HCEC 1CT (cell line): ENCODE data around the gene DPPA2.

ENCODE experiments used
- DNase-seq: peaks from one replicate; pipeline ENCODE4 v3.0.0-alpha.2; 2017

The DPPA2 gene

DNA sequence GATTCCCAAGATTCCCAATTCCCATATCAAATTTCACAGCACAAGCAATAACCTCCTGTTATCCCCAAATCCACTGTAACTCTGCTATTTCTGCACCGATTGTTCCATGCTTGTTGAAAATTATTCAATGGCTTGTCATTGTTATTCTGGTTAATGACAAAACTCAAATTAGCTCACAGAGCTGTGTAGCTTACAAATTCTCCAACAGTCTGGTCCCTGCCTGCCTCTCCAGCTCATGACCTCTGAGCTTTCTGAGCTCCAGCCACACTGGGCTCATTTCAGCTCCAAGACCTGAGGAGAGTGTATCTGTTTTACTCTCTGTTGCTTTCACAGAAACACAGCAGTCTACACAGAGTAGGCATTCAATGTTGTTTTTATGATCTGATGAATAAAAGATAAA is 3.3 kb downstream of the DPPA2 start:
- no peak for DNase-seq

DNA sequence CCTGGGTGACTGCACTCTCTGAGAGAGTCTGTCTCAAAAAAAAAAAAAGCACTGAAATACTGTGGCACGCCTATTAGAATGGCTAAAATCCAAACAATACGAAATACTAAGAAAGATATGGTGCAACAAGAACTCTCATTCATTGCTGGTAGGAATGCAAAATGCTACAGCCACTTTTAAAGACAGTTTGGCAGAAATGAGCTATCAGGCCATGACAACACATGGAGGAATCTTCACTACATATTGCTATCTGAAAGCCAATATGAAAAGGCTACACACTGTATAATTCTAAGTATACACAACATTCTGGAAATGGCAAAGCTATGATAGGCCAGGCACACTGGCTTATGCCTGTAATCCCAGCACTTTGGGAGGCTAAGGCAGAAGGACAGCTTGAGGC is 18.8 kb downstream of the DPPA2 start:
- no peak for DNase-seq

- DNase-seq = no peak
Measured at GRCh38 chr3:109284071-109284470, 32.2 kb downstream of the DPPA2 start.

DNA sequence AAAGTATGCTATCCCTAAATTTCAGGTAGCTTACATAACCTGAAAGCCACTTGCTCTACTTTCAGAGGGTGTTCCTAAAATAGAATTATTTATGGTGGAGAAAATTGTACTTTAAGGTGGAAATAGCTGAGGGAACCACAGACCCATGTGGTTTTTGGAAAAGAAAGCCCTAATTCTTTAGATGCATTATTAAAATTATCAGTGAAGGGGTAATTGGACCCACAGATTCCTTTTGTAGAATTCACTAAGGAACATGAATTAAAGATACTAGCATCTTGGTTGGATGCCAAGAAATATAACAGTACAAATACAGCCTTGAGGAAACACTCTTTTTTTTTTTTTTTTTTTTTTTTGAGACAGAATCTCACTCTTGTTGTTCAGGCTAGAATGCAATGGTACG is 37.8 kb downstream of the DPPA2 start:
- no peak for DNase-seq

GRCh38 chr3:109278141-109278540 is 38.2 kb downstream of the DPPA2 start:
- no peak for DNase-seq

DNA sequence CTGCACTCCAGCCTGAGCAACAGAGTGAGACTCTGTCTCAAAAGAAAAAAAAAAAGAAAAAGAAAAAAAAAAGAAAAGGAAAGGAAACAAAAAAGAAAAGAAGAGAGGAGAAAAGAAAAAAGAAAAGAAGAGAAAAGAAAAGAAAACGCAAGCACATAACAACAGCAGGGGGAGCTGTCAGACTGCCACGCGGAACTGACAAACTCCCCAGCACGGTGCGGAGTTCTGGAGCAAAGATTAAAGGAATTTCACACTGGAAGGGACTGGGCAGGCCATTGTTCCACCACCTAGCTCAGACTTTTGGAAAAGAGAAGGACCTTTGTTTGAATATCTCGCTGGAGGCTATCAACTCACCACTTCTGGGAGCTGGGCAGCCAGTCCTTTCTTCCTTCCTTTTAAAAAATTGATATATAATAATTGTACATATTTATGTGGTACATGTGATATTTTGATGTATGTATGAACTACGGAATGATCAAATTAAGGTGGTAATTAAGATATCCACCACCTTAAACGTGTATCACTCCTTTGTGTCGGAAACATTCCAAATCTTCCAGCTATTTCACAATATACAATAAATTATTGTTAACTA is 40.5 kb downstream of the DPPA2 start:
- DNase-seq = no peak

DNA sequence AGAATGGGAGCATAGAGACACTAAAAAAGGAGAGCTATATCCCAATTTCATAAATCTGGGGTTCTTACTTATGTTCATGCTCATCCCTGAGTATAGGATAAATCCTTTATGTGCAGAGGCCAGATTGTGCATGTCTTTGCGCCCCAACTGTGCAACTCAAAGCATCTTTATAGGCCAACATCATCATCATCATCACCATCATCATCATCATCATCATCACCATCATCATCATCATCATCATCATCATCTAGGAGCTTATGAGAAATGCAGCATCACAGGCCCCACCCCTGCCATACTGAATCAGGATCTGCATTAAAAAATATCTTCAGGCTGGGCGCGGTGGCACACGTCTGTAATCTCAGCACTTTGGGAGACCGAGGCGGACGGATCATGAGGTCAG is 45.5 kb downstream of the DPPA2 start:
- DNase-seq = no peak

- DNase-seq = no peak
Measured at GRCh38 chr3:109269577-109270275, 46.6 kb downstream of the DPPA2 start.

GRCh38 chr3:109268181-109268580 is 48.1 kb downstream of the DPPA2 start:
- DNase-seq = no peak

DNA sequence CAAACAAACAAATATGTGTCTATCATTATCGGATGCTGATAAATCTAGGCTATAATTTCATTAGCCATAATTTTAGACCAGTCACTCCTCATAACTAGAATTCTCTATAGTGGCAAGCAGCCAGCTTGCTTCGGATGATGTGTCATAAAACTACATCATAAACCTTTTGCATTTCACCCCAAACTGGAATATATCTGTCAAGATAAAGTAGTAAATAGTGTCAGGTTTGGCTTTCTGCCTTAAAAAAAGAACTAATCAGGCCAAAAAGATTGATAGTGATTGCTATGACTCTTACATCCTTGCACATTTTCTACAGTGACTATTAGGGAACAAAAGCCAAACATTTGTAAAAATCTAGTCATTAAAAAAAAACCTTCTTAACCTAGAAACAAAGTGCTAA is 51.0 kb downstream of the DPPA2 start:
- DNase-seq = no peak

DNA sequence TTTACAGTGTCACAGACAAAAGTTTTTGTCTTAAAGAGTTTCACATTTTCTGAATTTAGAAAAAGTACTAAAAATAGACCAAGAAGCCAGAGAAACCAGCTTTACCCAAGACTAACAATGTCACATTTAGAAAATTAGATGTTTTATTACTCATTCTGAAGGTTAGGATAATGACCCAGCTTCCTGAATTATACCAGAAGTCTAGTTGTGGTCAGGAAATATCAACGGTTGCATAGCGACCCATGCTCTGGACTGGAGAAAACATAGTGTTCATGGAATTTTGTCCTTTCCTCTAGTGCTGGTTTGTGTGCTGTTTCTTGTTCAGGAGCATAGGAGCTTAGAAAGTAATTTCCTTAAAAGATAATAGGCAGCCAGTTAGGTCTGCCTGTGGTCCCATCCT is 59.0 kb downstream of the DPPA2 start:
- peak; percentile 9 for DNase-seq

- no peak for DNase-seq
Measured at GRCh38 chr3:109254770-109255169, 61.5 kb downstream of the DPPA2 start.

GRCh38 chr3:109252641-109253040 is 63.7 kb downstream of the DPPA2 start:
- no peak for DNase-seq
